Stimulated activated CD4-positive, alpha-beta T cell treated with anti-CD3 and anti-CD28 coated beads, TNF-alpha, amount 100 ng/mL, for 4 hours (primary cell): ENCODE measurements around the gene HCCS.

Source experiments
- DNase-seq, 3 experiments: peaks; one replicate each; pipeline ENCODE4 v3.0.0-alpha.2; 2020; ENCODE audit warnings: low read depth in 3 of 3

HCCS gene

DNA sequence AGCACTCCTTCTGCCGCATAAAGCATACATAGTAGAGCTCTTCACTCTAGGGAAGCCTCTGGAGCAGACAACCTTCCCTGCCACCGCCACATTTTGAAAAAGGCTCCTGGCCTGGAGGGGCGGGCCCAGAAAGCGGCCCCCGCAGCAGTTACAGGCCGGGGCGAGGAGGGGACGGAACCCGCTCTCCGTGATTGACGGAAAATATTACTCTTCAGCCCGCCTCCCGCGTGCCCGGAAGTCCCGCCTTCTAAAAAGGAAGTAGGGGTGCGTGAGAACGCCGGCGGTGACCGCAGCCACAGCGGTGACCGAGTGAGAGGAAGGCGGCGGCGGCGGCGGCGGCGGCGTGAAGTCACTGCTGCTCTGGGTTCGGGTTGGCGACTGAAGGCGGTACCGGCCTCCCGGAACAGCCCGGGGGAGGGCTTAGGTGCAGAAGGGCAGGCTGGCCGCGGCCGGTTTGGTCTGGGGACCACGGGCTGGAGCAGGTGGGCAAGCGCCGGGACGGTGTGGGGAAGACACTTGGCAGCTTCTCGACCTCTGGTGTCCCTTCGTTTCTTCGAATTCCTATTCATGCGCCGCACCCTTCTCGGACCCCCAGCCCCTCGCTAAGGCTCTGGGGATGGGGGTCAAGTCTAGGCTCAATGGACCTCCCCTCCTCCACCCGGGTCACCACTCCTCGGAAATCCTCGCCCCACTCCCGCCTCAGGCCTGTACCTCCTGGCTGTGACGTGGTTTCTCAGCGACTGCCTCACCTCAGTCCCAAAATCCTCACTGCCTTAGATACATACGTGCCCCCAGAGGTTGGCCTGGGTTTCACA, at the start of gene HCCS:
Gene HCCS, plus strand, starts transcription at position 296 of the 815 bp plus-strand sequence. CDS start 729 bp downstream, outside the sequence.
- DNase-seq = peak; percentile 51 to 72 (median 68)

DNA sequence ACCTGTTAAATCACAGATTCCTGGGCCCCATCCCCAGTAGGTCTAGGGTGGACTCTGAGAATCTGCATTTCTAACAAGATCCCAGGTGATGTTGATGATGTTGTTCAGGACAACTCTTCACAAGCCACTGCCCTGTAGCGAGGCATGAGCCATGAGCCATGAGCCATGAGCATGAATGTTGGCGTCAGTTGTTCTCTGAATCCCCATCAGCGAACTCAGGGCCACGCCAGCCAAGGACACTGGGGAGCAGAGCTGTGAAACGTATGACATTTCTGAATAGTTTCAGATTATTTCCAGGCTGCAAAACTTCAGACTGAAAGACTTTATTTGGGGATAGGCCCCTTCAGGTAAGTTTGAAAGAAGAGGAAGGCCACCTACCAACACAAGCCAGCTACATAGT, 46.9 kb upstream of the HCCS start:
- no peak for DNase-seq

DNA sequence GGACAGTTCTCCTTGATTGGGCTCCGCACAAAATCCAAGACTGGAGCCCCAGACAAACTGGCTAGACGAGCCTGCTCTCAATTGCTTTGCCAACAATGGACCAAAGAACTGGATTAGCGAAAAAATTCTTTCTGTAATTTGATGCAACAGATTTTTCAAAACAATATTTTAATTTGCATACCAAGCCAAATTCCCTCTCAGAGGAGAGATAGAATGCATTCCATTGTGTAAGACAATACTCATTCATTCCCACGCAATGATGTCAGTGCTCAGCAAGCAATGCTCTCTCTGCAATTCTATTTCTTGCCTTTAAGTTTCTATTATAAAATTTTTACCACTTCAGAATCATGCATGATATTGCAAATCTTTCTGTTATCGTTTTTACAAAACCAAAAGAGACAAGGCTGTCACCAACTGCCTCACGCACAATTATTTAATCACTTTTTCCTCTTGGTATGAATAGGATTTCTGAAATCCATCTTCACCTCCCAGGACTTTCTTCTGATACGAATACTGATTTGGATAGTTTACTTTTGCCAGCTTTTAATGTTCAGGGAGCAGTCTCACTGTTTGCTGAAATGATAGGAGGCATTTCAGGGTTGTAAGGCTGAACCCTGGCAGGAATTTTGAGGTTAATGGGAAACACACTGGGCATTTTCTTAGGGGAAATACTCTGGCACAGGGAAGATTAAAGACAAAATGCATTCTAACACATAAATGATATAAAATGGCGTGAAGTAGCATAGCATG, 46.1 kb upstream of the HCCS start:
- no peak for DNase-seq

DNA sequence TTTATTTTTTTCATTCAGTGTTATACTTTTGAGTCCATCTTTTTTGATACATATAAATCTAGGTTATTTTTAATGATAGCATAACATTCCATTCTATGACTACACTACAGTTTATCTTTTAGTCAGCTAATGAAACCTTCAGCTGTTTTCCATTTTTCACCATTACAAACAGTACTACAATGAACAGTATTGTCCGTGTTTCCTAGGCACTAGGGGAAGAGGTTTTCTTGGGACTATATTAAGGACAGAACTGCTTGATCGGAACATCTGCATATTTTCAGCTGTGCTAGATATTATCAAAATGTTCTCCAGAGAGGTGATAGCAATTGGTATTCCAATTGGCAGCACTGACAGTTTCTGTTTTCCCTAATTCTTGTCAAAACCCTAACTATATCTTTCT, 44.3 kb upstream of the HCCS start:
- no peak for DNase-seq

DNA sequence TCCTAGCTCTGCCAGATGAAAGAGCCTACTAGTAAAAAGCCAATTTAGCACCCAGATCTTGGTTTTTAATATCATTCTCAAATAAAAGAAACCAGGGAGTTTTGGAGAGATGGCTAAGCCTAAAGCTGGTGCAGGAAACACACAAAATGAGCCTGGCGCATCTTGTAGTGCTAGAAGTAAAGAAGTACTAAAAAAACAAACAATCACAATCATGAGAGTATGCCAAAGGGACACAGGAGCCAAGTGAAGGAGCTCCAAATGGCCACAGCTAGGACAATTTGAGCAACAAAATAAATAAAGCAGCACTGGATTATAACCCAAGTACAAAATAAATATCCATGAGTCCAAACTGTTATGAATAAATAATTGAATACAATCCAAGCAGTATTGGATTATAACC, 37.8 kb upstream of the HCCS start:
- DNase-seq = no peak

DNA sequence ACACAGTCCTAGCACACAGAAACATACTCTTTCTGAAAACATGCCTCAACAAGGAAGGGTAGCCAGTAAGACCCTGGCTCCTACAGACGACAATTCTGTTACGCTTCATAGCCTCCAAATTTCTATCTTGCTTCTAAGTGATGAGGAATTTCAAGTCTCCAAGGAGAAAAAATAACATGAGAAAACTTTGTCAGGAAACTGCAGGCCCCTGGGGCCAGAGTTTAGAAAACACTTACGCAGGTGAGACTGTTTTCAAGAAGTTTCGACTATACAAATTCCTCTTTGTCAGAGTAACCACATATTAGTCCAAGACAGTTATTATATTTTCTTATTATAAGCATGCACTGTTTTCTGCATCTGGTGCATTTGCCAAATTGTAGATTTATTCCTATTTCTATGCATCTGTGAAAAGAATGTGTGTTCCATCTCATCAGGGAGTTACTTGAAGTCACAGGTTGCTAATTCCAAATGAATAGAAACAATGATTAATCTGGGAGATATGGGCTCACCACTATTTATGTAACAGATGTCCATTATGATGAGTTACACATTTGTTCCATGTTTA, 30.3 kb upstream of the HCCS start:
- DNase-seq = no peak

DNA sequence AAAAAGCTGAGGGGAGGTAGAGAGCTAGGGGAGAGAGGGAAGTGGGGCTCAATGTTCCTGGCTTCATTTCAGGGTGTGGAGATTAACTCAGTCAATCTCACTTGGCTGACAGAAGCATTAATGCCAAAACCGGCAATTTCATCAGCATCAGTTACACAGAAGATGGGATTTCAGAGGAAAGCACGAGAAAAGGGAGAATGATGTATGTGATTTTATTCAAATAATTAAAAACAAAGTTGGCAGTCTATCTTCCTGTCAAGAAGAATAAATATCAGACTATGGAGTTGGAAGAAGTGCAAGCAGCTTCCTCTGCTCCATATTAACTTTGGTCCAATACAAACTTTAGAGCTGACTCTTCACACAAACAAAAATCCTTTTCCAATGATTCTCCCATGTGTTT, 29.6 kb upstream of the HCCS start:
- DNase-seq = no peak

DNA sequence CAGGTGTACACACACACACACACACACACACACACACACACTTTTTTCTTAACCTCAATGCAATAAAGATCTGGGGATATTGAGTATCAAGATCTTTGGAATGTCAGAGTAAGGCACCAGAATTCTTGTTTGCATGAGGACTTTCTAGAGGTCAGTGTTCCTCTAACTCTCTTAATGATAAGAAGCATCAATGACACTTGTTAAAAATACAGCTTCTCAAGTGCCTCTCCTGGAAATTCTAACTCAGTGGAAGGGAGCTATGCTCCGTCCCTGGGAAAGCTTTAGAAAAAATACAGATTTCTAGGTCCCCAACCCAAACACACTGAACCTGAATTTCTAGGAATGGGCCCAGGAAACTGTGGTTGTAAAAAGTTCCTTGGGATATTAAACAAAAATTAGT, 25.8 kb upstream of the HCCS start:
- DNase-seq = no peak

DNA sequence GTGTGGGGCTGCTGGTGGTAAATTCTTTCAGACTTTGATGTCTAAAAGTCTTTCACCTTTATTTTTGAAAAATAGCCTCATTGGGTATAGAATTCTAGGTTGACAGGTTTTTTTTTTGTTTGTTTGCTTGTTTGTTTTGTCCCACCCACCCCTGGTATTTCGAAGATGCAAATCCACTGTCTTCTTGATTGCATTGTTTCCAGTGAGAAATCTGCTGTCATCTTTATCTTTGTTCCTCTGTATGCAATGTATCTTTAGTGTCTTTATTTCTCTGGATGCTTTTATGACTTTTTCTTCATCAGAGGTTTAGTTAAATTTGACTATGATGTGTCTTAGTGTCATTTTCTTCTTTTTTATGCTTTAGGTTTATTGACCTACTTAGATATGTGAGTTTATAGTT, 21.3 kb upstream of the HCCS start:
- DNase-seq = no peak

DNA sequence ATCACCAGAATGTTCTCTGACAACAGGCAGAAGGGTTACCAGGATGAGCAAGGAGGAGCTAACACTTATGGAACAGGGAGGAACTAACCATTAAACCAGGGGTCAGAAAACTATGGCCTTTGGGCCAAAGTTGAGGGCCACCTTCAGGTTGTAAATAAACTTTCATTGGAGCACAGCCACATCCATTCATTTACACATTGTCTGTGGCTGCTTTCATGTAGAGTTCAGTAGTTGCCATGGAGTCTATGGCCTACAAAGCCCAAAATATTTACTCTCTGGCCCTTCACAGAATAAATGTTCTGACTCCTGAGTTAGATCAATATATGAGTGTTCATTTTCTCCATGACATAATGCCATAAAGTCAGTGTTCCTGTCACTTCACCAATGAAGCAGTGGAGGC, 13.2 kb upstream of the HCCS start:
- no peak for DNase-seq

DNA sequence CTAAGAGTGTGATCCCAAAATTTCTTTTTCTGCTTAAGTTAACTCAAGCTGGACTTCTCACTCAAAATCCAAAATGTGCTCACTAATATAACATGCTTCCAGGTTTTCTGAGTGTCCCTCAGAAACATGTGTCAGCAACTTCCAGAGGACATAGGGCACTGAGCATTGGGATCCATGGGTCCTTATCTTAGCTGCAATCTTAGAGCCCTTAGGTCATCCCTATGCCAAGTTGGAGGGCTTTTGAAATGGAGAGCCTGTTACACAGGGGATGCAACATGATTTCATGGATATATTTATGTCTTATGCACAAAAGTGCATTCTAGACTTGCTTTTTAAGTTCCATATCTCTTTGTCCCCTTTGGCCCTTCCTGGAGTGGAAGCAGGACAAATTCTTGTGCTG, 11.7 kb upstream of the HCCS start:
- DNase-seq = no peak

DNA sequence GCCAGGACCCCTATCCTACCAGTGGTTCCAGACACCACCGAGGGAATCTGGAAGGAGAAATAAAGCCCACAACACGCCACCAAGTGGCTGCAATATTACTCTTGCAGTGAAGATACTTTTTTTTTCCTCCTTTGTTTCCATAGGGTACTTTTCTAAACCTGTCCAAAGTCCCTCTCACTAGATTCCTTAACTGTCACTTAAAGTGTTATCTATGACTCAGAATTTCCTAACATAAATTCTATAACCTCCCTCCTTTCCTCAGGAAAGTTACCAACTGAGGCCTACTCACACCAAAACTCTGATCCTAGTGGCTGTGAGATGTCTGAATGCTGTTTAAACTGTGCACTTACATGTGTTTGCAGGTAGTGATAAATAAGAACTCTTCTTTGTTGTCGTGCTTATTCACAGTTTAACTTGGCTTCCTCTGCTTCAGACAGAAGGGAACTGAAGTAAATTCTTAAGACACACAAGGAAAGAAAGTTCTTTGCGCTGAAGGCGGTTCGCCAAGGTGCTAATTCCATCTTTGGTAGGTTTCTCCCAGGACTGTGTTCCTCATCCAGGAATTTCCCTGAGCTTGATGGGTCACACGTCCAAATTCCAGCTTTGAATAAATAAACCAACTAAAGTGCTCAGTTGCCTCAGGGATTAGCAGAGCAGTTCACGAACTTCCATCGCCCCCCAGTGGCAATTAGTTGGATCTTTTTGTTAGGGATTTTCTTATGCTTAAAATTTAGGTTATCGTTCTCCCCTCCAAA, 10.7 kb upstream of the HCCS start:
- DNase-seq = no peak

DNA sequence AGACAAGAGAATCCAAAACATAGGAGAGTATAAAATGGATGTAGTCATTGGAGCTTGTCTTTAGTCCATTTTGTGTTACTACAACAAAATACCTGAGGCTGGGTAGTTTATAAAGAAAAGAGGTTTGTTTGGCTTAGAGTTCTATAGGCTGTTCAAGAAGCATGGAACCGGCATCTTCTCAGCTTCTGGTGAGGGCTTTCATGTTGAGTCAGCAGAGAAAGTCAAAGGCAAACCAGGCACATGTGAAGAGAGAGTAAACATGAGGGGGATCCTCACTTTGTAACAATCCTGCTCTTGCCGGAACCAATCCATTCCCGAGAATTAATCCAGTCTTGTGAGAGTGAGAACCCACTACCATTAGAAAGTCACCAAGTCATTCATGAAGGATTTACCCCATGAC, 8.1 kb upstream of the HCCS start:
- DNase-seq = no peak

DNA sequence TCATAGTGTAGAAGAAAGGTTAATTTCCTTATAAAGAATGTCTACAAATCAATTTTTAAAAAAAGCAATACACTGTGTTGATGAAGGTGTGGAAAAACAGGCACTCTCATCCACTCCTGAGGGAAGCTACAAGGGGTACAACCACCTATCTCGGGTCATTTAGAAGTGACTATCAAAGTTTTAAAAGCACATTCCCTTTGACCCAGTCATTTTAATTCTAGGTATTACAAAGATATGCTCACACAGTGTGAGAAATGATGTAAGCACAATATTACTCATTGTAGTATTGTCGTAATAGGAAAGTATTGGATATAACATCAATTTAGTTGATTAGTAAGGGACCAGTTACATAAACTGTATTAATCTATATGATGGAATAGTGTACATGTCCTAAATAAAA, 7.4 kb upstream of the HCCS start:
- no peak for DNase-seq

DNA sequence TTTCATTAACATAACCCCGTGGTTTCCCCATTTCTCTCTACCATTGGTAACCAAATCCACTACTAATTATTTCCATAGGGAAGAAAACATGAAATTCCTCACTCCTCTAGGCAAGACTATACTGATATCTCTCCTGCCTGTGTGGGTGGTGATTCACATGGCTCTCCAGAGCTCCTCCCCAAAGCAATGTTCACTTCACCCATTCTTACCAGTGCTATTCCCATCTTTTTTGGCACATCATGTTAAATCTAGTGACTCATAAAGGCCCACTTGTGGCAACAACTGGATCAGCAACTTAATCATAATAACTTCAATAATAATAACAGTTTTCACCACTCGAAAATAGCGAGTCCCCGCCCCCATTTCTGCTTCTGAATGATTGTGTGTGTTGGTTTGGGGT, 6.1 kb upstream of the HCCS start:
- DNase-seq = no peak

DNA sequence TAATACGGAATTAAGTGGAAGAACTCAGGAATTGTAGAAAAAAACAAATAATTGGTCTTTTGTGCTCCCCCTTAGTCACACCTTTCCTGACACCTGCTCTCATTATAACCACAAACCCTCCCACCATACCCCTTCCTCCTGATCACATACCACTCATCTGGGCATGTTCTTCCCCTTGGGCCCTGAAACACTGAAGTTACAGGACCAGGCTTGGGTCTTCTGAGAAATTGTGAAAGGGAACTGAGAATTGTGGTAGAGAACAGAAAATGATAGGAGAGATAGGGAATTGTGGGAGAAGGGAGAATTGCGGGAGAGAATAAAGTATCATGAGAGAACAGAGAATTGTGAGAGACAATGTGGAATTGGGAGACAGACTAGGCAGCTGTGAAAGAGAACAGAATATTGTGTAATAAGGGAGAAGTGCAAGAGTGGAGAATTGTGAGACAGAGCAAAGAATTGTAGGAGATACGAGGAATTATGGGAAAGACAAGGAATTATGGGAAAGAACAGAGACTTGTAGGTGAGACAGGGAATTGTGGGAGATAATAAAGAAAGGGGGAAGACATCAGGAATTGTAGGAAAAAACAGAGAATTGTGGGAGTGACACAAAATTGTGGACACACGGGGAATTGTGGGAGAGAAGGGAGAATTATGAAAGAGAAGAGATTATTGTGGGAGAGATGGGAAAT, 2.7 kb upstream of the HCCS start:
- DNase-seq = no peak

DNA sequence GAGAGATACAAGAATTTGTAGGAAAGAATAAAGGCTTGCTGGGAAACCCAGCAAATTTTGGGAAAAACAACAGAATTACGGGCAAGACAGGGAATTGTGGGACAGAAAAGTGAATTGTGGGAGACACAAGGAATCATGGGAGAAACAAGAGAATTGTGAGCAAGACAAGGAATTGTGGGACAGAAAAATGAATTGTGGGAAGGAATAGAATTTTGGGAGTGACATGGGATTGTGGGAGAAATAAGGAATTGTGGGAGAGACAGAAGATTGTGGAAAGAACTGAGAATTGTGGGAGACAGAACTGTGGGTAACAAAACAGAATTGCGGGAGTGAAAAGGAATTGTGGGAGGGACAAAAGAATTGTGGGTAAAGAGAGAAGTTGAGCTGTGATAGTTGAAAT, 1.2 kb upstream of the HCCS start:
- no peak for DNase-seq

DNA sequence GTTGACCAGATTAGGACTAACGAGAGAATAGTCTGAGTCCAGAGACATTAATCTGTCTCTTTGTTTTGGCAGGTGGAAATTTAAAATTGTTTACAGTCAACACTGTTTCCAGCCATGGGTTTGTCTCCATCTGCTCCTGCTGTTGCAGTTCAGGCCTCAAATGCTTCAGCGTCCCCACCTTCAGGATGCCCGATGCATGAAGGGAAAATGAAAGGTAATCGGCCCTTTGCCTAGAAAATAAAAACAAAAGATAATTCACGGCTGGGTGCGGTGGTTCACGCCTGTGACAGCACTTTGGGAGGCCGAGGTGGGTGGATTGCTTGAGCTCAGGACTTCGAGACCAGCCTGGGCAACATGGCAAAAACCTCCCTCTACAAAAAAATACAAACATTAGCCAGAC, 815 bp downstream of the HCCS start:
- no peak for DNase-seq

DNA sequence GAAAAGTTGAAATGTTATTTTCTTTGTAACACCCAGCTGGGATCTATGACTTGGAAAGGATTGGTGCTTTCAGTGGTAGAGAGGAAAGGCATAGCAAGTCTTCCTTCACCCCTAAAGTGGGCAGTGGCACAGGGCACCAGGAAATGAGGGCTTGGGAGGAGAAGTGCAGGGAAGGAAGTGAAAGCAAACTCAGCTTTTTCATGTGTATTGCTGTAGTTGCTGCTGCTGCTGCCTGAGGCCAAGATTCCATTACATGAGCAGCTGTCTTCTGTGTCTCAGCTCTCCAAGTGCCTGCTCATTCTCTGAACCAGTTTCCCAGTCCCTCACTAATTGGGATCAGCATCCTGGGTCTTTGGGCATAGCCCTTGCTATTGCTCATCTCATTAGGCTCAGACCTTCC, 2.6 kb downstream of the HCCS start:
- DNase-seq = no peak

DNA sequence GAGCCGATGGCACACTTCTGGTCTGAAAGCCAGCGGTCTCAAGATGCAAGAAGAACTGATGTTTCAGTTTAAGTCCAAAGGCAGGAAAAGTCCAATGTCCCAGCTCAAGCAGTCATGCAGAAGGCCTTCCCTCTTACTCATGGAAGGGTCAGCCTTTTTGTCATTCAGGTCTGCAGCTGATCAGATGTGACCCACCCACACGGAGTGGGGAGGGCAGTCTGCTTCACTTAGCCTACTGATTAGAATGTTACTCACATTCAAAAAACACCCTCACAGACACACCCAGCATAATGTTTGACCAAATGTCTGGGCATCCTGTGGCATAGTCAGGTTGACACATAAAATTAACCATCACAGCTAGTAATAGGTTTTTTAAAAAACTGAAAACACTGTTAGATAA, 6.6 kb downstream of the HCCS start:
- no peak for DNase-seq

DNA sequence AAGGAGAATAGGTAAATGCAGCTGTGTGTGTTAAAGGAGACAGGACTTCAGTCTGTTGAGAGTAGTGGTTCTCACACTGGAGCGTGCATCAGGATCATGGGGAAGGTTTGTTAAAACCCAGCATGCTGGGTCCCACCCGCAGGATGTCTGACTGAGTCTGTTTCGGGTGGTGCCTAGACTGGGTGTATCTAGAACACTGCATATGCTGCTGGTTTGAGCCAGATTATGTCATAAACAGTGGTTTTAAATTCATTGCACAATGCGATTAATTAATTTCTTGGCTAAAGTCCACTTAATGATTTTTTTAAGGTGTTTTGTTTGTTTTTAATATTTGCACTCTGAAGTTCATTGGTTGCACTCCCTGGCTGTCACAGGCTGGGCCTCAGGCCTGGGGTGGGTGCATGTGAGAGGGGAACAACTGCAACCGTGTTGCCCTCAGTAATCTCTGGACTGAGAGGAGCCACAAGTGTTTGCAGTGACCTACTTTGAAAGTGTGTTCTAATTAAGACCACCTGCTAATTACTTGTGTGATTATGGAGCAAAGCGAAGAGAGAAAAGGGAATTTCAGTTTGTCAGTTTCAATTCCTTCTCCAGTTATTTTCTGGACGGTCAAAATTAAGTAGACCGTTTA, 8.3 kb downstream of the HCCS start:
- DNase-seq = no peak
